ENCODE data around the gene EZH1. TPM values are rescaled to one million over a fixed set of nuclear protein-coding genes. Genes with fewer than 3 reads are reported as not detected.
"Not testable (repeated sequence)": the region's sequence is repeated elsewhere in the genome, so short reads cannot be mapped to it uniquely, and the experiment has no call there.

Gene EZH1
- total and polyA plus RNA-seq, 9 donors: 15.6 to 21.8 (median 18.2) TPM

DNA sequence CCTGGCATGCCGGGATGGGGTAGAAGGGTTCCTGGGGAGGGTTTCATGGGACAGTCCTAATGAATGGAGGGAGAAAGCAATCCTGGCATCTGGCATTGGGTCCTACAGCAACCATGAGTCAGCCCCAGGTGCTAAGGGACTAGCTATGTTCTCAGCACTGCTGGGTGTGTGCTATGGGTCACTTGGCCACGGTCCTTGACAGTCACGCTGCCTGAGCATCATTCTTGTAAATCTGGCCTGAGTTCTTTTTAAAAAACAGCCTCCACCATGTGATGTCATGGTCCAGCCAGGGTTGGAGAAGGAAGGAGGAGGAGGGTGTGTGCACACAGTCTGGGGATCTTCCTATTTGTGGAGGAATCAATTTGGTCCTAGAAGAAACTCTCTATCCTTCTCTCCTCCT is 9.9 kb upstream of the EZH1 start:
- WGBS (ENCODE audit: insufficient coverage): 46% methylated on average over 3 of the region's 3 CpGs
- H3K9me3 ChIP-seq (replicated peaks; ENCODE audit: control insufficient read depth, low read depth, low read length): no peaks in the 10 kb centered on the region
- H3K27me3 ChIP-seq (ENCODE audit: control insufficient read depth, insufficient read depth, low read length): peaks cover 3% of the 10 kb centered on the region
- H3K27ac ChIP-seq (ENCODE audit: low read length): no peak overlapping the region
- peak; percentile 68 for DNase-seq
- H3K36me3 ChIP-seq (ENCODE audit: control insufficient read depth, insufficient read depth, low read length): peaks cover 3% of the 10 kb centered on the region
- peaks cover 2% of the 10 kb centered on the region for H3K4me1 ChIP-seq (ENCODE audit: control insufficient read depth, insufficient read depth, low read length)
- H3K4me3 ChIP-seq (ENCODE audit: low read length): no peak overlapping the region

DNA sequence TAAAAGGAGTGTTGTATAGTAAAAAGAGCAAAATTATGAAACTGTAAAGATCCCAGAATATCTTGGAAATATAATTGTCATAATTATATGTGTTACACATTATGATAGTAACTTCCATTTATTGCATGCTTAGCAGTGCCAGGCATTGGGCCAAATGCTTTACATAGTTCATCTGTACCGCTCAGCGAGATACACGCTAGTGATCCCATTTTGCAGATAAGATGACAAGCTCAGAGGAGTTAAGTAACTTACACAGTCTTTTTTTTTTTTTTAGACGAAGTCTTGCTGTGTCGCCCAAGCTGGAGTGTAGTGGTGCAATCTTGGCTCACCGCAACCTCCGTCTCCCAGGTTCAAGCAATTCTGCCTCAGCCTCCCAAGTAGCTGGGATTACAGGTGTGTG is 6.8 kb upstream of the EZH1 start:
- no peak overlapping the region for H3K27ac ChIP-seq (ENCODE audit: low read length)
- H3K9me3 ChIP-seq (replicated peaks; ENCODE audit: control insufficient read depth, low read depth, low read length): no peaks in the 10 kb centered on the region
- WGBS (ENCODE audit: insufficient coverage): 67% methylated on average over 3 of the region's 7 CpGs
- H3K4me1 ChIP-seq (ENCODE audit: control insufficient read depth, insufficient read depth, low read length): peaks cover 8% of the 10 kb centered on the region
- H3K27me3 ChIP-seq (ENCODE audit: control insufficient read depth, insufficient read depth, low read length): no peaks in the 10 kb centered on the region
- H3K36me3 ChIP-seq (ENCODE audit: control insufficient read depth, insufficient read depth, low read length): peaks cover 3% of the 10 kb centered on the region
- no peak overlapping the region for H3K4me3 ChIP-seq (ENCODE audit: low read length)
- no peak for DNase-seq

GRCh38 chr17:42750739-42751344 is 6.0 kb upstream of the EZH1 start:
- no peaks in the 10 kb centered on the region for H3K36me3 ChIP-seq (ENCODE audit: control insufficient read depth, insufficient read depth, low read length)
- H3K27me3 ChIP-seq (ENCODE audit: control insufficient read depth, insufficient read depth, low read length): peaks cover 5% of the 10 kb centered on the region
- no peak overlapping the region for H3K27ac ChIP-seq (ENCODE audit: low read length)
- H3K4me3 ChIP-seq (ENCODE audit: low read length): no peak overlapping the region
- peak; percentile 65 for DNase-seq
- no peaks in the 10 kb centered on the region for H3K9me3 ChIP-seq (replicated peaks; ENCODE audit: control insufficient read depth, low read depth, low read length)
- WGBS (ENCODE audit: insufficient coverage): 48% methylated on average over 2 of the region's 3 CpGs
- peaks cover 8% of the 10 kb centered on the region for H3K4me1 ChIP-seq (ENCODE audit: control insufficient read depth, insufficient read depth, low read length)

- Histone ChIP-seq H3K4me1 (ENCODE audit: control insufficient read depth, insufficient read depth, low read length) (peaks cover 14% of the 10 kb centered on the region), H3K36me3 (ENCODE audit: control insufficient read depth, insufficient read depth, low read length) (no peaks in the 10 kb centered on the region), H3K27me3 (ENCODE audit: control insufficient read depth, insufficient read depth, low read length) (peaks cover 12% of the 10 kb centered on the region), H3K4me3 (ENCODE audit: low read length) (no peak overlapping the region), H3K9me3 (replicated peaks; ENCODE audit: control insufficient read depth, low read depth, low read length) (peaks cover 2% of the 10 kb centered on the region), H3K27ac (ENCODE audit: low read length) (peak overlapping the region; percentile 35)
- WGBS (ENCODE audit: insufficient coverage): 69% methylated on average over 6 of the region's 11 CpGs
- DNase-seq: no peak
Observed at GRCh38 chr17:42748908-42749798, 4.3 kb upstream of the EZH1 start.

GRCh38 chr17:42748202-42748907 is 3.5 kb upstream of the EZH1 start:
- DNase-seq: peak; percentile 63
- WGBS (ENCODE audit: insufficient coverage): no CpG with 5 or more reads among the region's 7 CpGs
- H3K9me3 ChIP-seq (replicated peaks; ENCODE audit: control insufficient read depth, low read depth, low read length): peaks cover 2% of the 10 kb centered on the region
- no peak overlapping the region for H3K4me3 ChIP-seq (ENCODE audit: low read length)
- H3K4me1 ChIP-seq (ENCODE audit: control insufficient read depth, insufficient read depth, low read length): peaks cover 21% of the 10 kb centered on the region
- H3K27me3 ChIP-seq (ENCODE audit: control insufficient read depth, insufficient read depth, low read length): peaks cover 12% of the 10 kb centered on the region
- peak overlapping the region; percentile 35 for H3K27ac ChIP-seq (ENCODE audit: low read length)
- no peaks in the 10 kb centered on the region for H3K36me3 ChIP-seq (ENCODE audit: control insufficient read depth, insufficient read depth, low read length)

DNA sequence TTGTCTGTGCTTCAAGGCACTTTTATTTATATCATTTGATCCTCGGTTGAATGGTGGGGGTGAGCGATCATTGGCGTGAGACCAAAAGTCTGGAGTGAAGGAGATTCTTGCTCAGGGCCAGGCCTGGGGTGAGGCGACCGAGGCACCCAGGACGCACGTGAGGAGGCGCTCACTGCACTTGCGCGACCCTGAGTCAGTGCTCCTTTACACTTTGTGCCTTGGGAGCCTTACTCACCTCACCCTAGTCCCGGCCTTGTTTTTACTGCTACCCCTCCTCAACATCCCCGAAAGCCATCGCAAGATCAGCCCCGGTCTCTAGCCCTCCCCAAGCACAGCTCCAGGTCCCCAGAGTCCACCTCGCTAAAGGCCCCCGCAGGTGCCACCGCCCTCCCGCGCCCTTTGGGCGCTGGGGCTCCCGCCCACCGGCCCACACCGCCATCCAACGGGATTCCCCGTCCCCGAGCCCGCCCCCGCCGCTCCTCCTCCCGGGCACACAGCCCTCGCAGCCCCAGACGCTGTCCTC is 496 bp downstream of the EZH1 start:
- peaks cover 16% of the 10 kb centered on the region for H3K4me1 ChIP-seq (ENCODE audit: control insufficient read depth, insufficient read depth, low read length)
- no peaks in the 10 kb centered on the region for H3K36me3 ChIP-seq (ENCODE audit: control insufficient read depth, insufficient read depth, low read length)
- peak overlapping the region; percentile 92 for H3K27ac ChIP-seq (ENCODE audit: low read length)
- peak overlapping the region; percentile 87 for H3K4me3 ChIP-seq (ENCODE audit: low read length)
- DNase-seq: peak; percentile 62
- under 1% methylated on average over 29 of the region's 32 CpGs for WGBS (ENCODE audit: insufficient coverage)
- peaks cover 2% of the 10 kb centered on the region for H3K9me3 ChIP-seq (replicated peaks; ENCODE audit: control insufficient read depth, low read depth, low read length)
- H3K27me3 ChIP-seq (ENCODE audit: control insufficient read depth, insufficient read depth, low read length): peaks cover 12% of the 10 kb centered on the region

DNA sequence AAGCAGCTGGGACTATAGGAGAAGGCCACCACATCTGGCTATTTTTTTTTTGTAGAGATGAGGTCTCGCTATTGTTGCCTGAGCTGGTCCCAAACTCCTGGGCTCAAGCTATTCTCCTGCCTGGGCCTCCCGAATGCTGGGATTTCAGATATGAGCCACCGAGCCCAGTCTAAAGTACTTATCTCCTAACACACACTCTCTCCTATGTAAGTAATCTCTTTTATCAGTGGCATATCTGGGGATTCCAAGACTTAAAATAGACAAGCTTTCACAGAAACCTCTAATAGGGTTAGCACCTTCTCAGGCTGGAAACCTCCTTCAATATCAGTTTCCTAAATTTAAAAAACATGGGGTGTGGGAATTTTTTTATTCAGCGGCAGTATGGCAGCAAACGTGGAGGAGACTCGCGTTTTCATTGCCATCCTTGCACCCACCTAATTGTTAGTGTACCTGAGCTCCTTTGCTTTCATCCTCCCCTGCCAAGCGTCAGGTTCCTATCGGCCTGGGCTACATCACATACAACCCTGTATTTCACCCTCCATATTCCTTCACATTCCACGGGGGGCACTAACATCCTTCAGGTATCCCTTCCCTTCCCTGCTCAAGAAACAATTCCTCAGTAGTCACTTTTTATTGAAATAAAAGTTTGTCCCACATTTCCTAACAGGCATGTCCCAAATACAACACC is 1.1 kb downstream of the EZH1 start:
- Histone ChIP-seq H3K36me3 (ENCODE audit: control insufficient read depth, insufficient read depth, low read length) (no peaks in the 10 kb centered on the region), H3K4me1 (ENCODE audit: control insufficient read depth, insufficient read depth, low read length) (peaks cover 13% of the 10 kb centered on the region), H3K9me3 (replicated peaks; ENCODE audit: control insufficient read depth, low read depth, low read length) (peaks cover 2% of the 10 kb centered on the region), H3K4me3 (ENCODE audit: low read length) (peak overlapping the region; percentile 87), H3K27me3 (ENCODE audit: control insufficient read depth, insufficient read depth, low read length) (peaks cover 12% of the 10 kb centered on the region), H3K27ac (ENCODE audit: low read length) (peak overlapping the region; percentile 92)
- no peak for DNase-seq
- WGBS (ENCODE audit: insufficient coverage): 15% methylated on average over 6 of the region's 10 CpGs

GRCh38 chr17:42742916-42743315 is 1.9 kb downstream of the EZH1 start:
- WGBS (ENCODE audit: insufficient coverage): 100% methylated on average over 2 of the region's 11 CpGs
- not testable (repeated sequence) for H3K27ac ChIP-seq (ENCODE audit: low read length)

DNA sequence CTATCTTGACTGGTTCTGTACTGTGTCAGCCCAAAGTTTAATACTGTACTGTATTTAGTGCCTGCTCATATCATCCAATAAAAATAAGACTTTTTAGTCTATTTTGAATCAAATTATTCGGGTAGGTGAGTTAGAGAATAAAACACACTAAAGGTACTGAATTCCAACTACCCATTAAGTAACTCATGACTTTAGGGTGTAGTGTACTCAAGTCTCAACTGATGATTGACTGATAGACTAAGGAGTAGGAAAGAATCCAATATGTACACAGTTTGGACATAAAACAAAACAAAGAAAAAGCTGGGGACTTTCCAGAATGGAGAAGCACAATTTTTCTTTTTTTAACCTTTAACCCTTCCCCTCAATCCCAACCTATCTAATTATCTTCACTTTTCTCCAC is 4.1 kb downstream of the EZH1 start:
- WGBS (ENCODE audit: insufficient coverage): no CpG with 5 or more reads among the region's 1 CpG
- no peak overlapping the region for H3K27ac ChIP-seq (ENCODE audit: low read length)
- H3K27me3 ChIP-seq (ENCODE audit: control insufficient read depth, insufficient read depth, low read length): peaks cover 6% of the 10 kb centered on the region
- peaks cover 3% of the 10 kb centered on the region for H3K36me3 ChIP-seq (ENCODE audit: control insufficient read depth, insufficient read depth, low read length)
- H3K9me3 ChIP-seq (replicated peaks; ENCODE audit: control insufficient read depth, low read depth, low read length): peaks cover 2% of the 10 kb centered on the region
- H3K4me1 ChIP-seq (ENCODE audit: control insufficient read depth, insufficient read depth, low read length): peaks cover 13% of the 10 kb centered on the region
- DNase-seq: no peak
- H3K4me3 ChIP-seq (ENCODE audit: low read length): no peak overlapping the region

More at GRCh38 chr17:42742916-42743315, 1.9 kb downstream of the EZH1 start:
- H3K36me3 ChIP-seq (ENCODE audit: control insufficient read depth, insufficient read depth, low read length); DNase-seq; H3K4me3 ChIP-seq (ENCODE audit: low read length); H3K9me3 ChIP-seq (replicated peaks; ENCODE audit: control insufficient read depth, low read depth, low read length): not testable (repeated sequence)
- H3K27me3 ChIP-seq (ENCODE audit: control insufficient read depth, insufficient read depth, low read length): peaks cover 12% of the 10 kb centered on the region
- peaks cover 13% of the 10 kb centered on the region for H3K4me1 ChIP-seq (ENCODE audit: control insufficient read depth, insufficient read depth, low read length)
